Measurements from ENCODE around the gene MRPL2.

MRPL2 gene

GRCh38 chr6:43074847-43075669 is 15.8 kb upstream of the MRPL2 start:
- Histone ChIP-seq H3K79me2 (ENCODE audit: control insufficient read depth, insufficient read depth, low read length) (peaks cover 36% of the 10 kb centered on the region), H3K27me3 (ENCODE audit: insufficient read depth, low read length, poor library complexity) (no peaks in the 10 kb centered on the region), H3K4me2 (ENCODE audit: low read length) (peak overlapping the region; percentile 83), H4K5ac (ENCODE audit: low read length) (no peak overlapping the region), H3K27ac (ENCODE audit: low read depth, low read length) (peak overlapping the region; percentile 46), H4K8ac (ENCODE audit: low read depth, low read length) (no peak overlapping the region), H3K4me3 (ENCODE audit: low read length) (no peak overlapping the region), H2BK15ac (replicated peaks; ENCODE audit: low read depth) (no peak overlapping the region), H3K36me3 (ENCODE audit: control insufficient read depth, insufficient read depth, low read length) (no peaks in the 10 kb centered on the region), H3K4ac (ENCODE audit: low read depth, low read length) (no peak overlapping the region), H2BK5ac (ENCODE audit: low read length) (peak overlapping the region; percentile 32), H3K9ac (ENCODE audit: low read length) (peak overlapping the region; percentile 63), H2AK5ac (ENCODE audit: low read length) (no peak overlapping the region), H3K4me1 (ENCODE audit: control insufficient read depth, low read depth, low read length) (peaks cover 17% of the 10 kb centered on the region), H2BK120ac (ENCODE audit: low read depth, low read length) (no peak overlapping the region), H3K23ac (ENCODE audit: low read length) (no peak overlapping the region), H3K79me1 (ENCODE audit: low read length) (peaks cover 5% of the 10 kb centered on the region), H3K56ac (ENCODE audit: low read length) (peak overlapping the region; percentile 85), H3K18ac (ENCODE audit: low read length) (peak overlapping the region; percentile 28)
- WGBS (ENCODE audit: extremely low coverage, insufficient coverage, low lambda C conversion rate): no CpG with 5 or more reads among the region's 6 CpGs
- DNase-seq: no peak

GRCh38 chr6:43070028-43070632 is 10.9 kb upstream of the MRPL2 start:
- Histone ChIP-seq H2BK5ac (ENCODE audit: low read length) (no peak overlapping the region), H4K5ac (ENCODE audit: low read length) (no peak overlapping the region), H3K4me2 (ENCODE audit: low read length) (no peak overlapping the region), H3K27ac (ENCODE audit: low read depth, low read length) (no peak overlapping the region), H3K79me1 (ENCODE audit: low read length) (no peaks in the 10 kb centered on the region), H3K4me3 (ENCODE audit: low read length) (no peak overlapping the region), H3K36me3 (ENCODE audit: control insufficient read depth, insufficient read depth, low read length) (no peaks in the 10 kb centered on the region), H3K79me2 (ENCODE audit: control insufficient read depth, insufficient read depth, low read length) (no peaks in the 10 kb centered on the region), H2BK15ac (replicated peaks; ENCODE audit: low read depth) (no peak overlapping the region), H3K23ac (ENCODE audit: low read length) (peak overlapping the region; percentile 3), H2BK120ac (ENCODE audit: low read depth, low read length) (no peak overlapping the region), H2AK5ac (ENCODE audit: low read length) (peak overlapping the region; percentile 55), H3K18ac (ENCODE audit: low read length) (no peak overlapping the region), H4K8ac (ENCODE audit: low read depth, low read length) (no peak overlapping the region), H3K27me3 (ENCODE audit: insufficient read depth, low read length, poor library complexity) (no peaks in the 10 kb centered on the region), H3K56ac (ENCODE audit: low read length) (no peak overlapping the region), H3K4ac (ENCODE audit: low read depth, low read length) (no peak overlapping the region), H3K9ac (ENCODE audit: low read length) (peak overlapping the region; percentile 9), H3K4me1 (ENCODE audit: control insufficient read depth, low read depth, low read length) (no peaks in the 10 kb centered on the region)
- no CpG with 5 or more reads among the region's 6 CpGs for WGBS (ENCODE audit: extremely low coverage, insufficient coverage, low lambda C conversion rate)
- peak; percentile 86 for DNase-seq

GRCh38 chr6:43062818-43063217 is 3.6 kb upstream of the MRPL2 start:
- Histone ChIP-seq H3K23ac (ENCODE audit: low read length) (no peak overlapping the region), H2AK5ac (ENCODE audit: low read length) (no peak overlapping the region), H3K4me2 (ENCODE audit: low read length) (no peak overlapping the region), H2BK120ac (ENCODE audit: low read depth, low read length) (no peak overlapping the region), H2BK5ac (ENCODE audit: low read length) (no peak overlapping the region), H3K18ac (ENCODE audit: low read length) (no peak overlapping the region), H3K56ac (ENCODE audit: low read length) (no peak overlapping the region), H2BK15ac (replicated peaks; ENCODE audit: low read depth) (no peak overlapping the region), H3K4ac (ENCODE audit: low read depth, low read length) (no peak overlapping the region), H3K4me3 (ENCODE audit: low read length) (no peak overlapping the region), H3K27ac (ENCODE audit: low read depth, low read length) (no peak overlapping the region), H3K4me1 (ENCODE audit: control insufficient read depth, low read depth, low read length) (peaks cover 6% of the 10 kb centered on the region), H3K79me2 (ENCODE audit: control insufficient read depth, insufficient read depth, low read length) (peaks cover 13% of the 10 kb centered on the region), H3K36me3 (ENCODE audit: control insufficient read depth, insufficient read depth, low read length) (no peaks in the 10 kb centered on the region), H4K8ac (ENCODE audit: low read depth, low read length) (no peak overlapping the region), H3K79me1 (ENCODE audit: low read length) (peaks cover 16% of the 10 kb centered on the region), H3K9ac (ENCODE audit: low read length) (no peak overlapping the region), H4K5ac (ENCODE audit: low read length) (no peak overlapping the region), H3K27me3 (ENCODE audit: insufficient read depth, low read length, poor library complexity) (no peaks in the 10 kb centered on the region)
- no peak for DNase-seq
- no CpG with 5 or more reads among the region's 12 CpGs for WGBS (ENCODE audit: extremely low coverage, insufficient coverage, low lambda C conversion rate)

GRCh38 chr6:43061861-43062260 is 2.6 kb upstream of the MRPL2 start:
- H3K4ac ChIP-seq (ENCODE audit: low read depth, low read length): no peak overlapping the region
- WGBS (ENCODE audit: extremely low coverage, insufficient coverage, low lambda C conversion rate): no CpG with 5 or more reads among the region's 2 CpGs
- no peak overlapping the region for H2BK5ac ChIP-seq (ENCODE audit: low read length)

GRCh38 chr6:43060755-43061633 is 1.8 kb upstream of the MRPL2 start:
- Histone ChIP-seq H2AK5ac (ENCODE audit: low read length) (no peak overlapping the region), H3K36me3 (ENCODE audit: control insufficient read depth, insufficient read depth, low read length) (no peaks in the 10 kb centered on the region), H3K23ac (ENCODE audit: low read length) (no peak overlapping the region), H3K9ac (ENCODE audit: low read length) (peak overlapping the region; percentile 78), H3K4me3 (ENCODE audit: low read length) (no peak overlapping the region), H3K27ac (ENCODE audit: low read depth, low read length) (no peak overlapping the region), H2BK5ac (ENCODE audit: low read length) (no peak overlapping the region), H4K5ac (ENCODE audit: low read length) (no peak overlapping the region), H3K4me2 (ENCODE audit: low read length) (peak overlapping the region; percentile 8), H3K79me2 (ENCODE audit: control insufficient read depth, insufficient read depth, low read length) (peaks cover 13% of the 10 kb centered on the region), H3K27me3 (ENCODE audit: insufficient read depth, low read length, poor library complexity) (no peaks in the 10 kb centered on the region), H3K4ac (ENCODE audit: low read depth, low read length) (no peak overlapping the region), H3K79me1 (ENCODE audit: low read length) (peaks cover 17% of the 10 kb centered on the region), H3K56ac (ENCODE audit: low read length) (peak overlapping the region; percentile 95), H3K18ac (ENCODE audit: low read length) (no peak overlapping the region), H3K4me1 (ENCODE audit: control insufficient read depth, low read depth, low read length) (peaks cover 6% of the 10 kb centered on the region), H4K8ac (ENCODE audit: low read depth, low read length) (no peak overlapping the region), H2BK15ac (replicated peaks; ENCODE audit: low read depth) (no peak overlapping the region), H2BK120ac (ENCODE audit: low read depth, low read length) (no peak overlapping the region)
- WGBS (ENCODE audit: extremely low coverage, insufficient coverage, low lambda C conversion rate): no CpG with 5 or more reads among the region's 12 CpGs
- no peak for DNase-seq

More at GRCh38 chr6:43061861-43062260, 2.6 kb upstream of the MRPL2 start:
- H4K5ac ChIP-seq (ENCODE audit: low read length): no peak overlapping the region
- H3K56ac ChIP-seq (ENCODE audit: low read length): no peak overlapping the region
- DNase-seq: no peak
- no peak overlapping the region for H3K27ac ChIP-seq (ENCODE audit: low read depth, low read length)
- H3K27me3 ChIP-seq (ENCODE audit: insufficient read depth, low read length, poor library complexity): no peaks in the 10 kb centered on the region
- H3K18ac ChIP-seq (ENCODE audit: low read length): no peak overlapping the region
- H4K8ac ChIP-seq (ENCODE audit: low read depth, low read length): no peak overlapping the region
- H3K4me1 ChIP-seq (ENCODE audit: control insufficient read depth, low read depth, low read length): peaks cover 6% of the 10 kb centered on the region
- H3K79me1 ChIP-seq (ENCODE audit: low read length): peaks cover 17% of the 10 kb centered on the region
- H2BK15ac ChIP-seq (replicated peaks; ENCODE audit: low read depth): no peak overlapping the region
- H3K4me2 ChIP-seq (ENCODE audit: low read length): no peak overlapping the region
- H2AK5ac ChIP-seq (ENCODE audit: low read length): no peak overlapping the region
- no peak overlapping the region for H3K23ac ChIP-seq (ENCODE audit: low read length)
- H3K36me3 ChIP-seq (ENCODE audit: control insufficient read depth, insufficient read depth, low read length): no peaks in the 10 kb centered on the region
- H3K4me3 ChIP-seq (ENCODE audit: low read length): no peak overlapping the region
- H3K9ac ChIP-seq (ENCODE audit: low read length): no peak overlapping the region
- no peak overlapping the region for H2BK120ac ChIP-seq (ENCODE audit: low read depth, low read length)
- H3K79me2 ChIP-seq (ENCODE audit: control insufficient read depth, insufficient read depth, low read length): peaks cover 13% of the 10 kb centered on the region
